ENCODE measurements around the gene PSEN1. TPM values are rescaled to one million over a fixed set of nuclear protein-coding genes. Genes with fewer than 3 reads are reported as not detected.

PSEN1 gene
- total RNA-seq, 2 donors from 2014 or later, result 39.5 to 64.0 TPM

GRCh38 chr14:73251516-73252215, 115.4 kb downstream of the PSEN1 start:
- Mint-ChIP-seq H3K27ac (no peak overlapping the region), H3K36me3 (no peaks in the 10 kb centered on the region), H3K4me3 (no peak overlapping the region), H3K27me3 (peaks cover 2 to 3% of the 10 kb centered on the region in 2 donors), H3K9me3 (no peaks in the 10 kb centered on the region), H3K4me1 (ENCODE audit: low read depth in 2 of 2) (peaks cover 6 to 16% of the 10 kb centered on the region in 2 donors)
- ATAC-seq (no peak), DNase-seq (ENCODE audit: low spot score) (no peak)

- no peaks in the 10 kb centered on the region for H3K9me3 Mint-ChIP-seq
- DNase-seq (ENCODE audit: low spot score) (no peak), ATAC-seq (peak in 1 of 2 donors; percentile 17)
- H3K4me1 Mint-ChIP-seq (ENCODE audit: low read depth in 2 of 2), result peaks cover 0 to 6% of the 10 kb centered on the region in 2 donors
- H3K36me3 Mint-ChIP-seq, result no peaks in the 10 kb centered on the region
- no peaks in the 10 kb centered on the region for H3K27me3 Mint-ChIP-seq
- no peak overlapping the region for H3K27ac Mint-ChIP-seq
- H3K4me3 Mint-ChIP-seq, result no peak overlapping the region
Measured at GRCh38 chr14:73252491-73253322, 116.4 kb downstream of the PSEN1 start.

- H3K27ac Mint-ChIP-seq, result no peak overlapping the region
- H3K27me3 Mint-ChIP-seq, result no peaks in the 10 kb centered on the region
- peaks cover 0 to 5% of the 10 kb centered on the region in 2 donors for H3K4me1 Mint-ChIP-seq (ENCODE audit: low read depth in 2 of 2)
- DNase-seq (ENCODE audit: low spot score) (no peak), ATAC-seq (no peak)
- no peaks in the 10 kb centered on the region for H3K36me3 Mint-ChIP-seq
- no peak overlapping the region for H3K4me3 Mint-ChIP-seq
- H3K9me3 Mint-ChIP-seq, result no peaks in the 10 kb centered on the region
Measured at GRCh38 chr14:73253323-73253610, 117.0 kb downstream of the PSEN1 start.

GRCh38 chr14:73253721-73254120, 117.4 kb downstream of the PSEN1 start:
- no peaks in the 10 kb centered on the region for H3K9me3 Mint-ChIP-seq
- H3K27ac Mint-ChIP-seq, result no peak overlapping the region
- no peak overlapping the region for H3K4me3 Mint-ChIP-seq
- no peaks in the 10 kb centered on the region for H3K36me3 Mint-ChIP-seq
- peaks cover 0 to 5% of the 10 kb centered on the region in 2 donors for H3K4me1 Mint-ChIP-seq (ENCODE audit: low read depth in 2 of 2)
- DNase-seq (ENCODE audit: low spot score), result no peak
- ATAC-seq, result no peak
- no peaks in the 10 kb centered on the region for H3K27me3 Mint-ChIP-seq

GRCh38 chr14:73254247-73255004, 118.1 kb downstream of the PSEN1 start:
- ATAC-seq (no peak), DNase-seq (ENCODE audit: low spot score) (no peak)
- H3K36me3 Mint-ChIP-seq, result no peaks in the 10 kb centered on the region
- H3K4me1 Mint-ChIP-seq (ENCODE audit: low read depth in 2 of 2), result peaks cover 0 to 5% of the 10 kb centered on the region in 2 donors
- no peak overlapping the region for H3K4me3 Mint-ChIP-seq
- H3K9me3 Mint-ChIP-seq, result no peaks in the 10 kb centered on the region
- H3K27me3 Mint-ChIP-seq, result no peaks in the 10 kb centered on the region
- no peak overlapping the region for H3K27ac Mint-ChIP-seq

- H3K4me3 Mint-ChIP-seq, result no peak overlapping the region
- no peak overlapping the region for H3K27ac Mint-ChIP-seq
- DNase-seq (ENCODE audit: low spot score) (no peak), ATAC-seq (peak in 1 of 2 donors; percentile 17)
- H3K4me1 Mint-ChIP-seq (ENCODE audit: low read depth in 2 of 2), result peaks cover 0 to 5% of the 10 kb centered on the region in 2 donors
- no peaks in the 10 kb centered on the region for H3K9me3 Mint-ChIP-seq
- no peaks in the 10 kb centered on the region for H3K27me3 Mint-ChIP-seq
- no peaks in the 10 kb centered on the region for H3K36me3 Mint-ChIP-seq
Measured at GRCh38 chr14:73255005-73255400, 118.7 kb downstream of the PSEN1 start.

- no peak overlapping the region for H3K27ac Mint-ChIP-seq
- no peak overlapping the region for H3K4me3 Mint-ChIP-seq
- H3K9me3 Mint-ChIP-seq, result no peaks in the 10 kb centered on the region
- no peak for ATAC-seq
- no peaks in the 10 kb centered on the region for H3K36me3 Mint-ChIP-seq
- no peaks in the 10 kb centered on the region for H3K27me3 Mint-ChIP-seq
- DNase-seq (ENCODE audit: low spot score), result no peak
- peaks cover 0 to 5% of the 10 kb centered on the region in 2 donors for H3K4me1 Mint-ChIP-seq (ENCODE audit: low read depth in 2 of 2)
Measured at GRCh38 chr14:73255693-73256225, 119.5 kb downstream of the PSEN1 start.

GRCh38 chr14:73258076-73258475, 121.8 kb downstream of the PSEN1 start:
- DNase-seq (ENCODE audit: low spot score) (no peak), ATAC-seq (no peak)
- no peaks in the 10 kb centered on the region for H3K27me3 Mint-ChIP-seq
- no peak overlapping the region for H3K27ac Mint-ChIP-seq
- no peak overlapping the region for H3K4me3 Mint-ChIP-seq
- H3K9me3 Mint-ChIP-seq, result no peaks in the 10 kb centered on the region
- peaks cover 0 to 5% of the 10 kb centered on the region in 2 donors for H3K4me1 Mint-ChIP-seq (ENCODE audit: low read depth in 2 of 2)
- H3K36me3 Mint-ChIP-seq, result no peaks in the 10 kb centered on the region

- peaks cover 0 to 5% of the 10 kb centered on the region in 2 donors for H3K4me1 Mint-ChIP-seq (ENCODE audit: low read depth in 2 of 2)
- no peak overlapping the region for H3K27ac Mint-ChIP-seq
- H3K9me3 Mint-ChIP-seq, result no peaks in the 10 kb centered on the region
- ATAC-seq (no peak), DNase-seq (ENCODE audit: low spot score) (no peak)
- H3K27me3 Mint-ChIP-seq, result no peaks in the 10 kb centered on the region
- no peak overlapping the region for H3K4me3 Mint-ChIP-seq
- H3K36me3 Mint-ChIP-seq, result no peaks in the 10 kb centered on the region
Measured at GRCh38 chr14:73258845-73259611, 122.7 kb downstream of the PSEN1 start.

- Mint-ChIP-seq H3K4me3 (no peak overlapping the region), H3K27ac (no peak overlapping the region), H3K36me3 (no peaks in the 10 kb centered on the region), H3K9me3 (no peaks in the 10 kb centered on the region), H3K4me1 (ENCODE audit: low read depth in 2 of 2) (peaks cover 0 to 5% of the 10 kb centered on the region in 2 donors), H3K27me3 (no peaks in the 10 kb centered on the region)
- no peak for ATAC-seq
- DNase-seq (ENCODE audit: low spot score), result no peak
Measured at GRCh38 chr14:73259837-73260236, 123.5 kb downstream of the PSEN1 start.

GRCh38 chr14:73260574-73260973, 124.3 kb downstream of the PSEN1 start:
- DNase-seq (ENCODE audit: low spot score) (no peak), ATAC-seq (no peak)
- H3K4me1 Mint-ChIP-seq (ENCODE audit: low read depth in 2 of 2), result peaks cover 0 to 5% of the 10 kb centered on the region in 2 donors
- H3K36me3 Mint-ChIP-seq, result no peaks in the 10 kb centered on the region
- H3K9me3 Mint-ChIP-seq, result no peaks in the 10 kb centered on the region
- no peaks in the 10 kb centered on the region for H3K27me3 Mint-ChIP-seq
- no peak overlapping the region for H3K4me3 Mint-ChIP-seq
- no peak overlapping the region for H3K27ac Mint-ChIP-seq

GRCh38 chr14:73261075-73261474, 124.8 kb downstream of the PSEN1 start:
- no peaks in the 10 kb centered on the region for H3K27me3 Mint-ChIP-seq
- H3K9me3 Mint-ChIP-seq, result no peaks in the 10 kb centered on the region
- no peaks in the 10 kb centered on the region for H3K36me3 Mint-ChIP-seq
- H3K4me1 Mint-ChIP-seq (ENCODE audit: low read depth in 2 of 2), result peaks cover 0 to 5% of the 10 kb centered on the region in 2 donors
- H3K27ac Mint-ChIP-seq, result no peak overlapping the region
- no peak overlapping the region for H3K4me3 Mint-ChIP-seq
- no peak for ATAC-seq
- DNase-seq (ENCODE audit: low spot score), result no peak

Data from natural killer cell treated with Interleukin-12 subunit alpha and Interleukin-12 subunit beta and Interleukin-15 and Interleukin-18, amount 100 ng/mL, for 72 hours (primary cell).